ENCODE data around the gene PTPRT.

The PTPRT gene

DNA sequence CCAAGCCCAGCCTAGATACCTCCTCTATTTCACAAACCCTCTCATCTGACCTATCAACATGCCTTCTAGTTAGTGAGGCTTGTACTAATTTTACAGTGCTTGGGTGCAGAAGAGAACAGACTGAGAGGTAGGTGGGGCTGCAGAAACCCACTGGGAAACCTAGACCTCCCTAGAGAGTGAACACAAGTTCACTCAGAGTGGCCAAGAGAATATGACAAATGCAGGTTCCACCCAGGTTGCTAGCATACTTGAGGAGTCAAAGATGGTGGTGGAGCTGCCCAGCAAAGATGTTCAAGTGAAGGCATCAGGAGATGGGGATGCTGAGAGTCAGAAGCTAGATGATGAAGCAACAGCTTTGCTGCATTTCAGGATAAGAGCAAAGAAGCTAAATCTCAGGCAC lies 337.0 kb downstream of the PTPRT start:
- Histone ChIP-seq H3K79me2 (ENCODE audit: insufficient read depth, low read length) (no peaks in the 10 kb centered on the region), H2AFZ (ENCODE audit: low read depth, low read length, severe bottlenecking) (no peak overlapping the region)

DNA sequence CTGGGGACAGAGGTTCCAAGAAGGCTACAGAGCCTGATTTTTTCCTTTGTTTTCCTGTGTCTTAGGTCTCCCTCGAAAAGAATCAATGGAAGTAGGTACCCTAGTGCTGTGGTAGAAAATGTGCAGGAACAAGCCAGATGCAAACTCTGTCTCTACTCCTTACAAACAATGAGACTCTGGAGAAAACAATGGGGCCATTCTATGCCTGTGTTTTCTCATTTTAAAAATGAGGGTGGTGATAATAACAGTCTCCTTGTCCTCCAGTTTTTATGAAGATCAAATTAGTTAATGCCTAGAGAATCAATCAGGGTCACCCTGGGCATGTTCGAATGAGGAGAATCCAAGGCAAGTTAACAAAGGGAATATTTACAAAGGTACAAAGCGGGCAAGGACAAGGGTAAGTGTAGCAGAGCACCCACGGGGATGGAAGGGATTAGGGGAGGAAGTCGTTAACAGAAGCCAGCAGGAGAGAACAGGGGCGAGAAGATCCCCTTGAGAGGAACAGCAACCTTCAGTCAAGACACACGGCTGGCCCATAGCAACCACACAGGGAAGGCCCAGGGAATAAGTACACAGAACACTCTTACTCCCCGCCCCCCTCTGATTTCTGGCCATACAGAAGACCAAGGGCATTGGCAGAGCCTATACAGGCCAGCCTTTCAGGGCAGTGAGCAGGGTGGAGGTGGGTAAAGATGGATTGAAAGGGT lies 342.8 kb downstream of the PTPRT start:
- Histone ChIP-seq H3K9me3 (ENCODE audit: insufficient read depth, low read length) (no peaks in the 10 kb centered on the region), H3K27me3 (ENCODE audit: low read length) (no peaks in the 10 kb centered on the region), H3K36me3 (ENCODE audit: low read length) (no peaks in the 10 kb centered on the region), H4K20me1 (ENCODE audit: low read depth, low read length) (no peaks in the 10 kb centered on the region), H3K27ac (ENCODE audit: low read depth, low read length) (no peak overlapping the region), H3K4me2 (ENCODE audit: low read depth, low read length, poor library complexity, severe bottlenecking) (no peak overlapping the region), H3K9ac (ENCODE audit: low read length) (no peak overlapping the region), H3K79me2 (ENCODE audit: insufficient read depth, low read length) (no peaks in the 10 kb centered on the region), H2AFZ (ENCODE audit: low read depth, low read length, severe bottlenecking) (no peak overlapping the region), H3F3A (ENCODE audit: insufficient read depth) (no peaks in the 10 kb centered on the region), H3K9me2 (replicated peaks; ENCODE audit: insufficient read depth, low read length) (no peaks in the 10 kb centered on the region), H3K4me3 (ENCODE audit: insufficient read depth, low read length, poor library complexity, severe bottlenecking) (no peak overlapping the region)
- no peak for TF ChIP-seq EZH2phosphoT487 (conservative IDR thresholded peaks at IDR 0.05; ENCODE audit: low read length)
- TF ChIP-seq, protein P1, sequence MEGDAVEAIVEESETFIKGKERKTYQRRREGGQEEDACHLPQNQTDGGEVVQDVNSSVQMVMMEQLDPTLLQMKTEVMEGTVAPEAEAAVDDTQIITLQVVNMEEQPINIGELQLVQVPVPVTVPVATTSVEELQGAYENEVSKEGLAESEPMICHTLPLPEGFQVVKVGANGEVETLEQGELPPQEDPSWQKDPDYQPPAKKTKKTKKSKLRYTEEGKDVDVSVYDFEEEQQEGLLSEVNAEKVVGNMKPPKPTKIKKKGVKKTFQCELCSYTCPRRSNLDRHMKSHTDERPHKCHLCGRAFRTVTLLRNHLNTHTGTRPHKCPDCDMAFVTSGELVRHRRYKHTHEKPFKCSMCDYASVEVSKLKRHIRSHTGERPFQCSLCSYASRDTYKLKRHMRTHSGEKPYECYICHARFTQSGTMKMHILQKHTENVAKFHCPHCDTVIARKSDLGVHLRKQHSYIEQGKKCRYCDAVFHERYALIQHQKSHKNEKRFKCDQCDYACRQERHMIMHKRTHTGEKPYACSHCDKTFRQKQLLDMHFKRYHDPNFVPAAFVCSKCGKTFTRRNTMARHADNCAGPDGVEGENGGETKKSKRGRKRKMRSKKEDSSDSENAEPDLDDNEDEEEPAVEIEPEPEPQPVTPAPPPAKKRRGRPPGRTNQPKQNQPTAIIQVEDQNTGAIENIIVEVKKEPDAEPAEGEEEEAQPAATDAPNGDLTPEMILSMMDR (IDR thresholded peaks at IDR 0.05; ENCODE audit: insufficient read depth, low read length, poor library complexity, severe bottlenecking) = no peak

More for the DNA sequence above, 337.0 kb downstream of the PTPRT start:
- no peaks in the 10 kb centered on the region for H3K9me3 ChIP-seq (ENCODE audit: insufficient read depth, low read length)
- H3K36me3 ChIP-seq (ENCODE audit: low read length) = no peaks in the 10 kb centered on the region
- H4K20me1 ChIP-seq (ENCODE audit: low read depth, low read length) = no peaks in the 10 kb centered on the region
- TF ChIP-seq, protein P1 (IDR thresholded peaks at IDR 0.05; ENCODE audit: insufficient read depth, low read length, poor library complexity, severe bottlenecking) = no peak
- no peak for TF ChIP-seq EZH2phosphoT487 (conservative IDR thresholded peaks at IDR 0.05; ENCODE audit: low read length)
- H3K9ac ChIP-seq (ENCODE audit: low read length) = no peak overlapping the region
- H3K4me3 ChIP-seq (ENCODE audit: insufficient read depth, low read length, poor library complexity, severe bottlenecking) = no peak overlapping the region
- no peaks in the 10 kb centered on the region for H3K27me3 ChIP-seq (ENCODE audit: low read length)
- H3K9me2 ChIP-seq (replicated peaks; ENCODE audit: insufficient read depth, low read length) = no peaks in the 10 kb centered on the region
- no peak overlapping the region for H3K4me2 ChIP-seq (ENCODE audit: low read depth, low read length, poor library complexity, severe bottlenecking)
- H3F3A ChIP-seq (ENCODE audit: insufficient read depth) = no peaks in the 10 kb centered on the region
- no peak overlapping the region for H3K27ac ChIP-seq (ENCODE audit: low read depth, low read length)

GRCh38 chr20:42844751-42845150 lies 345.0 kb downstream of the PTPRT start:
- no peak overlapping the region for H3K4me3 ChIP-seq (ENCODE audit: insufficient read depth, low read length, poor library complexity, severe bottlenecking)
- no peaks in the 10 kb centered on the region for H3K79me2 ChIP-seq (ENCODE audit: insufficient read depth, low read length)
- H3K4me2 ChIP-seq (ENCODE audit: low read depth, low read length, poor library complexity, severe bottlenecking) = no peak overlapping the region
- H3K9ac ChIP-seq (ENCODE audit: low read length) = no peak overlapping the region
- no peak overlapping the region for H2AFZ ChIP-seq (ENCODE audit: low read depth, low read length, severe bottlenecking)
- no peaks in the 10 kb centered on the region for H3K27me3 ChIP-seq (ENCODE audit: low read length)
- H3K36me3 ChIP-seq (ENCODE audit: low read length) = no peaks in the 10 kb centered on the region
- no peaks in the 10 kb centered on the region for H4K20me1 ChIP-seq (ENCODE audit: low read depth, low read length)
- H3K9me3 ChIP-seq (ENCODE audit: insufficient read depth, low read length) = no peaks in the 10 kb centered on the region
- no peaks in the 10 kb centered on the region for H3K9me2 ChIP-seq (replicated peaks; ENCODE audit: insufficient read depth, low read length)
- no peaks in the 10 kb centered on the region for H3F3A ChIP-seq (ENCODE audit: insufficient read depth)
- TF ChIP-seq, protein P1 (IDR thresholded peaks at IDR 0.05; ENCODE audit: insufficient read depth, low read length, poor library complexity, severe bottlenecking) = no peak
- no peak for TF ChIP-seq EZH2phosphoT487 (conservative IDR thresholded peaks at IDR 0.05; ENCODE audit: low read length)
- H3K27ac ChIP-seq (ENCODE audit: low read depth, low read length) = no peak overlapping the region

Measured in SU-DHL-6 (cell line).